Naive thymus-derived CD4-positive, alpha-beta T cell (primary cell): ENCODE measurements around the gene TSPAN14. TPM values are rescaled to one million over a fixed set of nuclear protein-coding genes. Genes with fewer than 3 reads are reported as not detected.

ENCODE experiments used
- ATAC-seq: fragments of 150-1000 bp; cut with Tn5 transposase; 2 replicates; pipeline ENCODE4 v1.10.0; 2021; ENCODE audit warnings: mild to moderate bottlenecking, moderate library complexity
- CTCF ChIA-PET: fragments of 350-600 bp; sonication (Branson Sonifier 250); formaldehyde crosslinking; loops from one replicate; lab custom pipeline; 2021; ENCODE audit warnings: antibody characterized with exemption; lab: Charles Lee
- POLR2A ChIA-PET: fragments of 350-600 bp; sonication (Branson Sonifier 250); formaldehyde crosslinking; loops from one replicate; lab custom pipeline; 2021; ENCODE audit warnings: antibody characterized with exemption, inconsistent platforms; lab: Charles Lee
- DNase-seq, 9 donors: peaks; one replicate each; pipeline versions ENCODE4 v3.0.0 to v3.0.0-alpha.2; 2020 to 2022; ENCODE audit warnings: mixed read lengths in 1 of 9
- H3K27ac ChIP-seq: one replicate; pipeline ENCODE4 v1.7.0; 2013; ENCODE audit warnings: mild to moderate bottlenecking, low read depth, low read length, moderate library complexity
- H3K27me3 ChIP-seq, 2 donors: one replicate each; pipeline ENCODE4 v1.7.0; 2013; ENCODE audit warnings: low read length in 2 of 2, mild to moderate bottlenecking in 2 of 2, moderate library complexity in 2 of 2; ENCODE audit not compliant: control insufficient read depth in 2 of 2, insufficient read depth in 2 of 2
- H3K36me3 ChIP-seq, 3 experiments: 1 replicate in 2 of 3; 2 replicates in 1 of 3; pipeline ENCODE4 v1.7.0; 2013; ENCODE audit warnings: low read length in 3 of 3, mild to moderate bottlenecking in 3 of 3, moderate library complexity in 1 of 3; ENCODE audit not compliant: insufficient read depth in 3 of 3, control insufficient read depth in 2 of 3
- H3K4me1 ChIP-seq, 2 donors: one replicate each; pipeline ENCODE4 v1.7.0; 2013; ENCODE audit warnings: low read length in 2 of 2, mild to moderate bottlenecking in 2 of 2, moderate library complexity in 1 of 2; ENCODE audit not compliant: control insufficient read depth in 2 of 2, insufficient read depth in 2 of 2
- H3K4me3 ChIP-seq: 2 replicates; pipeline ENCODE4 v1.7.0; 2013; ENCODE audit warnings: mild to moderate bottlenecking, low read length
- H3K9me3 ChIP-seq, 3 experiments: 1 replicate in 2 of 3; 2 replicates in 1 of 3; pipeline ENCODE4 v1.7.0; 2013; ENCODE audit warnings: low read length in 3 of 3; ENCODE audit not compliant: control insufficient read depth in 2 of 3
- H3K27ac Mint-ChIP-seq, 9 donors: one replicate each; pipeline ENCODE4 v1.8.0; 2020 to 2022; ENCODE audit warnings: mixed read lengths in 9 of 9, mild to moderate bottlenecking in 8 of 9, moderate library complexity in 5 of 9, inconsistent platforms in 2 of 9
- H3K27me3 Mint-ChIP-seq, 5 donors: one replicate each; pipeline ENCODE4 v1.8.0; 2021 to 2022; ENCODE audit warnings: mixed read lengths in 5 of 5, mild to moderate bottlenecking in 1 of 5
- H3K36me3 Mint-ChIP-seq, 5 donors: one replicate each; pipeline ENCODE4 v1.8.0; 2020 to 2022; ENCODE audit warnings: mixed read lengths in 5 of 5, mild to moderate bottlenecking in 3 of 5, inconsistent platforms in 1 of 5
- H3K4me1 Mint-ChIP-seq, 7 donors: one replicate each; pipeline ENCODE4 v1.8.0; 2020 to 2022; ENCODE audit warnings: mixed read lengths in 7 of 7, mild to moderate bottlenecking in 3 of 7, inconsistent platforms in 1 of 7
- H3K4me3 Mint-ChIP-seq, 10 donors: one replicate each; pipeline ENCODE4 v1.8.0; 2020 to 2022; ENCODE audit warnings: mild to moderate bottlenecking in 10 of 10, mixed read lengths in 10 of 10, moderate library complexity in 6 of 10, inconsistent platforms in 2 of 10
- H3K9me3 Mint-ChIP-seq, 11 donors: one replicate each; pipeline ENCODE4 v1.8.0; 2020 to 2022; ENCODE audit warnings: mixed read lengths in 11 of 11, mild to moderate bottlenecking in 4 of 11, inconsistent platforms in 1 of 11, moderate library complexity in 1 of 11
- intact Hi-C, 2 donors: fragments of 100-400 bp; cut with micrococcal nuclease; formaldehyde crosslinking; loops; one replicate each; pipeline ENCODE4 v1.15.1; 2023
- polyA plus RNA-seq, 2 donors: library from polyadenylated mRNA; unstranded; fragments of 300-500 nt; fragmentation: Illumina TruSeq; gene quantifications; one replicate each; pipeline ENCODE4 v1.2.3, GENCODE V29; 2021
- total RNA-seq, 6 experiments: library from RNA in 5 of 6; stranded (reverse) in 5 of 6; gene quantifications; 1 replicate in 5 of 6; 2 replicates in 1 of 6; pipeline ENCODE4 v1.2.3 and lab custom pipeline; 2021 to 2026

The TSPAN14 gene
- total and polyA plus RNA-seq, 7 experiments from 2014 or later: 135 to 386 (median 161) TPM

DNA sequence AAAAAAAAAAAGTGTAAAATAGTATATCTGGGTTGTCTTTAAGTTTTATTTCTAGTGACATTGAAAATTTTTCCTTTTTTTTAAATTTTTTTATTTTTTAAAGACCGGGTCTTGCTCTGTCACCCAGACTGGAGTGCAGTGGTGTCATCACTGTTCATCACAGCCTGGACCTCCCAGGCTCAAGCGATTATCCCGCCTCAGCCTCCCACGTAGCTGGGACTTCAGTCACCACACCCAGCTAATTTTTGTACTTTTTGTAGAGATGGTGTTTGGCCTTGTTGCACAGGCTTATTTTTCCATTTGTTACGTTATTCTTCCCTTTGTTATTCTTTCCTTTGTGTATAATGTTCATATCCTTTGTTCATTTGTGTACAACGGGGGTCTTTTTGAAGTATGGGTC, 30.1 kb downstream of the TSPAN14 start:
- Histone ChIP-seq H3K36me3 (peaks cover 0 to 7% (median 3%) of the 10 kb centered on the region in 3 experiments), H3K4me1 (peaks cover 68 to 78% of the 10 kb centered on the region in 2 donors), H3K9me3 (no peaks in the 10 kb centered on the region), H3K27ac (peak overlapping the region; percentile 74), H3K4me3 (peak overlapping the region; percentile 14), H3K27me3 (no peaks in the 10 kb centered on the region)
- Mint-ChIP-seq H3K4me1 (peaks cover 59 to 93% (median 83%) of the 10 kb centered on the region in 7 donors), H3K9me3 (no peaks in the 10 kb centered on the region), H3K27ac (peak overlapping the region; percentile 74 to 99 (median 87)), H3K4me3 (peak overlapping the region; percentile 64 to 88 (median 79)), H3K27me3 (no peaks in the 10 kb centered on the region), H3K36me3 (peaks cover 0 to 47% (median 17%) of the 10 kb centered on the region in 5 donors)
- intact Hi-C loops: loop anchor here (1.0 to 2.0 kb wide), 2 partner anchors 15 to 16 kb away; no protein-coding TSS in a partner anchor
- CTCF ChIA-PET: interaction anchor here (0.7 to 2.4 kb wide), 10 partner anchors 12 to 39 kb away, joined by 3 to 17 read pairs (median 5); no protein-coding TSS in a partner anchor
- no peak for DNase-seq
- ATAC-seq: no peak
- POLR2A ChIA-PET: interaction anchor here (0.7 to 14.6 kb wide), 7 partner anchors 9 to 215 kb away, joined by 3 to 608 read pairs (median 7); no protein-coding TSS in a partner anchor

DNA sequence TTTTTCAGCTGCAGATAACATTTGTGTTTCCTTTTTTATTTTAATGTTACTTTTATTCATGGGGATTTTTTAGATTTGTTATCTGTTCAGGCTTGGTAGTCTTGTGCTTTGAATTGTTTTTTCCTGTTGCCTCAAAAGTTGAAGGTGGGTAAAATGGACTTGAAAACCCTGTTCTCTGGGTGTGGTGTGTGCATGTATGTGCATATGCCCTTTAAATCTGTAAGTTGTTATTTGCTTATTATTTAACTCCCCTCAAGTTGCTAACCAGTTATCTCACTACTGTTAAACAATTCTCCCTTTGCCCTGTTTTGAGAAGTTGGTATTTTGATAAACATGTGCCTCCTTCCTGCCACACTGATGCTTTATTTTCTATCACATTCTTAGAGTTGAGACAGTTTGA, 30.6 kb downstream of the TSPAN14 start:
- Mint-ChIP-seq H3K9me3 (peaks cover 0 to under 1% (median 0%) of the 10 kb centered on the region in 11 donors), H3K36me3 (peaks cover 3 to 47% (median 21%) of the 10 kb centered on the region in 5 donors), H3K4me1 (peaks cover 63 to 98% (median 87%) of the 10 kb centered on the region in 7 donors), H3K4me3 (peak overlapping the region; percentile 64 to 88 (median 78)), H3K27ac (peak overlapping the region; percentile 74 to 99 (median 87)), H3K27me3 (no peaks in the 10 kb centered on the region)
- DNase-seq (peak in 2 of 9 donors; percentile 46 to 54), ATAC-seq (peak; percentile 26)
- Histone ChIP-seq H3K4me3 (peak overlapping the region; percentile 29), H3K27ac (peak overlapping the region; percentile 74), H3K9me3 (no peaks in the 10 kb centered on the region), H3K36me3 (peaks cover 0 to 7% (median 7%) of the 10 kb centered on the region in 3 experiments), H3K4me1 (peaks cover 72 to 82% of the 10 kb centered on the region in 2 donors), H3K27me3 (no peaks in the 10 kb centered on the region)
- CTCF ChIA-PET: interaction anchor here (0.7 to 2.7 kb wide), 10 partner anchors 10 to 40 kb away, joined by 3 to 17 read pairs (median 6); no protein-coding TSS in a partner anchor
- intact Hi-C loops: loop anchor here (1.0 to 2.0 kb wide), 4 partner anchors 9 to 17 kb away; no protein-coding TSS in a partner anchor
- POLR2A ChIA-PET: interaction anchor here (1.0 to 14.6 kb wide), 6 partner anchors 9 to 38 kb away, joined by 3 to 608 read pairs (median 8); no protein-coding TSS in a partner anchor

DNA sequence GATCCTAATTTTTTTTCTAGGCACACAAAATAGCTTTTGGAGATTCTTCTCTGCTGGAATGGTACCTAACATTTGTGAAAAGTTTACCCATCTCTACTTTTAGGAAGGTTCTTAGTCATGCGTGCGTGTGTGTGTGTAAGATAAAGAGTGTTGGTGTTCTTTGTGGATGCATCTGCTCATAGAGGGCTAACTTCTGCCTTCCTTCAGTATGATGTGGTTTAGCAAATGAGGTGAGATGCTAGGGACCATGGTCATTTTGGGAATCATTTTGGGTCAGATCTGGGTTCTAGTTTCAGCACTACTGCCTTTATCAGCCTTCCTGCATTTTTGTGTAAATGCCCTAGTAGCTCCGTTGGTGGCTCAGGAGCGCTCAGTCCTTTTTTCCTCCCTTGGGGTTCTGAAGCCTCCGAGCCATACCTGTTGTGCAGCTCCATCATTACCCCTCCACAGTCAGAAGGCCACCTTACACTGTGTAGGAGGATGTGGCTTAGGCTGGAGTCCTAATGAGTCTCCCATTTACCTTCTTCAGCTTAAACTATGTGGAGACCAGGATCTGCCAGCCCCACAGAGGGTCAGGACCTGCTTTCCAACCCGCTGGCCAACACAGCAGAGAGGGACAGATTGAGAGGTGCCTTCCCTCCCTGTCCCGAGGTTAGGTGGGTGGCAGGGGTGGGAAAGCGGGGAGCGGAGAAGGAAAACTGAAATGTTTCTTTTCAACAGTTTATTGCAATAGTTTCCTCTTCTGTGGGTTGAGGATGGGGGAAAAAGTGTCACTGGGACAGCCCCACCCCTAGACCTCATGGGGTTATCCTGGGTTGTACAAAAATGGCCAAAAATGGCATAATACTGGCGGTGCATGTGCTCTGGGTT, 31.2 kb downstream of the TSPAN14 start:
- Mint-ChIP-seq H3K9me3 (peaks cover 0 to 5% (median 0%) of the 10 kb centered on the region in 11 donors), H3K4me1 (peaks cover 69 to 100% (median 90%) of the 10 kb centered on the region in 7 donors), H3K4me3 (peak overlapping the region; percentile 64 to 88 (median 78)), H3K27ac (peak overlapping the region; percentile 74 to 99 (median 87)), H3K27me3 (no peaks in the 10 kb centered on the region), H3K36me3 (peaks cover 10 to 49% (median 24%) of the 10 kb centered on the region in 5 donors)
- no peaks in the 10 kb centered on the region for H3K27me3 ChIP-seq
- H3K4me1 ChIP-seq: peaks cover 79 to 88% of the 10 kb centered on the region in 2 donors
- peaks cover 6 to 14% (median 7%) of the 10 kb centered on the region in 3 experiments for H3K36me3 ChIP-seq
- intact Hi-C loops: loop anchor here (1.0 to 2.0 kb wide), 3 partner anchors 8 to 18 kb away; no protein-coding TSS in a partner anchor
- no peak for DNase-seq
- ChIA-PET CTCF (interaction anchor here (0.7 to 2.7 kb wide), 10 partner anchors 10 to 40 kb away, joined by 3 to 17 read pairs (median 6); no protein-coding TSS in a partner anchor), POLR2A (interaction anchor here (1.0 to 14.6 kb wide), 7 partner anchors 8 to 41 kb away, joined by 3 to 608 read pairs (median 8); no protein-coding TSS in a partner anchor)
- H3K4me3 ChIP-seq: peak overlapping the region; percentile 29
- H3K9me3 ChIP-seq: no peaks in the 10 kb centered on the region
- peak; percentile 33 for ATAC-seq
- peak overlapping the region; percentile 74 for H3K27ac ChIP-seq

DNA sequence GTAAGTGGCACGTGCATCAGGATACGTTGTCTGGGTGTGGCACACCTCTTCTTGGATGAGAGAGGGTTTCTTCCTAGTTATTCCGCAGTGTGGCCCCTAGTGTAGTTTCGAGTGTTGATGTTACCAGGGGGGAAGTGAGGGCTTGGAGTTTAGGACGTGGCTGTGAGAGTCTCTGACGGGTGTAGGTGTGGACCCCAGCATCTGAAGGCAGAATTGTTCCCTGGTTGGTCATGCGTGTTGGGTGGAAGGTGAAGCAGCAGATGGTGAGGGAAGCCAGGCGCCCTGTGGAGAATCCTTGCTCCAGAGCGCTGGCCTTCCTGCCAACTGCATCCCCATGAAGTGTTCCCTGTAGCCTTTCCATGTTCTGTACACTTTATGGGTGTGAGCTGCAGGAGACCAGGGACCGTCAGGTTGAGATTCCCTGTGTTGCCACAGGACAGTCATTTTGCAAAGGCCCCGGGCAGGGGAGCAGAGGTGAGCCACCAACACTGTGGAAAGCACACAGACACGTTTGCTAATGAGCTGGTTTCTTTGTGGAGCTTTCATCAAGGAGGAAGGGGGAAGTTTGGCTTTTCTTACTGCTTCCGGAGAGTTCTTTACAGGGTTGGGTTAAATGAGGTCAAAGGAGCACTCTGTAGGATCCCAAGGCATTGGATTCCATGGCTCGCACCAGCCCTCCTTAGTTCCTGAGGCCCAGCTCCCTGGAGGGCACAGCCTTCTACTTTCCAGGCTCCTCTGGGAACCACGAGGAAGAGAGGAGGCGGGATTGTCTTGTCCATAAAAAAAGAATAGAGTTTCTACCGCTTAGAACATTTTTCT, 32.0 kb downstream of the TSPAN14 start:
- Mint-ChIP-seq H3K36me3 (peaks cover 13 to 51% (median 28%) of the 10 kb centered on the region in 5 donors), H3K4me1 (peaks cover 74 to 100% (median 90%) of the 10 kb centered on the region in 7 donors), H3K27ac (peak overlapping the region; percentile 74 to 99 (median 87)), H3K9me3 (peaks cover 0 to 7% (median 0%) of the 10 kb centered on the region in 11 donors), H3K27me3 (no peaks in the 10 kb centered on the region), H3K4me3 (peak overlapping the region; percentile 64 to 88 (median 78))
- Histone ChIP-seq H3K4me1 (peaks cover 87 to 97% of the 10 kb centered on the region in 2 donors), H3K27ac (peak overlapping the region; percentile 74), H3K9me3 (no peaks in the 10 kb centered on the region), H3K36me3 (peaks cover 6 to 22% (median 7%) of the 10 kb centered on the region in 3 experiments), H3K4me3 (peak overlapping the region; percentile 29), H3K27me3 (no peaks in the 10 kb centered on the region)
- CTCF ChIA-PET: interaction anchor here (0.8 to 4.3 kb wide), 9 partner anchors 8 to 42 kb away, joined by 3 to 40 read pairs (median 5); no protein-coding TSS in a partner anchor
- peak; percentile 40 for ATAC-seq
- intact Hi-C loops: loop anchor here (1.0 to 2.0 kb wide), 6 partner anchors 7 to 31 kb away; partner anchors contain the start of gene TSPAN14 (in 1 of the 2)
- DNase-seq: peak in 2 of 9 donors; percentile 41 to 54
- POLR2A ChIA-PET: interaction anchor here (1.7 to 14.6 kb wide), 3 partner anchors 15 to 42 kb away, joined by 14 to 608 read pairs (median 182); no protein-coding TSS in a partner anchor

DNA sequence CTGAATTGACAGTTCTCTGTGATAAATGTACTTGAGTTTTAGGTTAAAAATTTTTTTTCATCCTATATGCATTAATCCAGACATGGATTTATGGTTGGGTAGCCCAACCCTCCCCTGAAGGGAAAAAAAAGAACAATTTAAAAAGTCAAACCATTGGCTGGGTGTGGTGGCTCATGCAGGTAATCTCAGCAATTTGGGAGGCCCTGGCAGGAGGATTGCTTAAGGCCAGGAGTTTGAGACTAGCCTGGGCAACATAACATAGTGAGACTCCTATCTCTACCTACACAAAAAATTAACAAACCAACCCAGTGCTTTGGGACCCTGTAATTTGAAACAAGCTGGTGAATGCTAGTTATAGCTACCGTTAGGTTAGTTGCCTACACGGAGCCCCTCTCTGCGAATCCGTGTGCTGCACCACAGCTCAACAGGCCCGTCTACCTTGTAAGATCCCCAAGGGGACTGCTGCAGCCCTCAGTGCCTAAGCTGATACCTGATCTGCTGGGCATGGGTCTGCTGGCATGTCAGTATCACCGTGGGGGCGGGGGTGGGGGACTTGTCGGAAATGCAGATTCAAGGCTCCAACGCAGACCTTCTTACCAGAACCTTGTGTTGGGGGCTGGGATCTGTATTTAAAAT, 32.8 kb downstream of the TSPAN14 start:
- peak overlapping the region; percentile 49 for H3K4me3 ChIP-seq
- H3K9me3 ChIP-seq: no peaks in the 10 kb centered on the region
- Mint-ChIP-seq H3K4me3 (peak overlapping the region; percentile 64 to 88 (median 80)), H3K4me1 (peaks cover 74 to 100% (median 90%) of the 10 kb centered on the region in 7 donors), H3K9me3 (peaks cover 0 to 7% (median 0%) of the 10 kb centered on the region in 11 donors), H3K27me3 (no peaks in the 10 kb centered on the region), H3K36me3 (peaks cover 16 to 52% (median 29%) of the 10 kb centered on the region in 5 donors), H3K27ac (peak overlapping the region; percentile 74 to 99 (median 88))
- H3K27me3 ChIP-seq: no peaks in the 10 kb centered on the region
- intact Hi-C loops: loop anchor here (1.0 to 2.0 kb wide), 3 partner anchors 10 to 32 kb away; partner anchors contain the start of gene TSPAN14 (in 1 of the 2)
- no peak for ATAC-seq
- POLR2A ChIA-PET: interaction anchor here (1.5 to 14.6 kb wide), 4 partner anchors 14 to 42 kb away, joined by 4 to 608 read pairs (median 98); no protein-coding TSS in a partner anchor
- peak overlapping the region; percentile 74 for H3K27ac ChIP-seq
- CTCF ChIA-PET: interaction anchor here (0.6 to 4.3 kb wide), 12 partner anchors 9 to 42 kb away, joined by 3 to 40 read pairs (median 4); no protein-coding TSS in a partner anchor
- H3K36me3 ChIP-seq: peaks cover 6 to 30% (median 7%) of the 10 kb centered on the region in 3 experiments
- H3K4me1 ChIP-seq: peaks cover 95 to 98% of the 10 kb centered on the region in 2 donors
- DNase-seq: no peak
